ENCODE data around the gene FNIP2.

- TF ChIP-seq POLR2AphosphoS5 (IDR thresholded peaks at IDR 0.05; ENCODE audit: insufficient read depth in 1 of 2, low read depth in 1 of 2) (no peak), POLR2A (IDR thresholded peaks at IDR 0.05) (no peak)
- TF ChIP-seq, protein P1, sequence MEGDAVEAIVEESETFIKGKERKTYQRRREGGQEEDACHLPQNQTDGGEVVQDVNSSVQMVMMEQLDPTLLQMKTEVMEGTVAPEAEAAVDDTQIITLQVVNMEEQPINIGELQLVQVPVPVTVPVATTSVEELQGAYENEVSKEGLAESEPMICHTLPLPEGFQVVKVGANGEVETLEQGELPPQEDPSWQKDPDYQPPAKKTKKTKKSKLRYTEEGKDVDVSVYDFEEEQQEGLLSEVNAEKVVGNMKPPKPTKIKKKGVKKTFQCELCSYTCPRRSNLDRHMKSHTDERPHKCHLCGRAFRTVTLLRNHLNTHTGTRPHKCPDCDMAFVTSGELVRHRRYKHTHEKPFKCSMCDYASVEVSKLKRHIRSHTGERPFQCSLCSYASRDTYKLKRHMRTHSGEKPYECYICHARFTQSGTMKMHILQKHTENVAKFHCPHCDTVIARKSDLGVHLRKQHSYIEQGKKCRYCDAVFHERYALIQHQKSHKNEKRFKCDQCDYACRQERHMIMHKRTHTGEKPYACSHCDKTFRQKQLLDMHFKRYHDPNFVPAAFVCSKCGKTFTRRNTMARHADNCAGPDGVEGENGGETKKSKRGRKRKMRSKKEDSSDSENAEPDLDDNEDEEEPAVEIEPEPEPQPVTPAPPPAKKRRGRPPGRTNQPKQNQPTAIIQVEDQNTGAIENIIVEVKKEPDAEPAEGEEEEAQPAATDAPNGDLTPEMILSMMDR (IDR thresholded peaks at IDR 0.05): no peak
Measured at GRCh38 chr4:158793021-158793420, 24.2 kb downstream of the FNIP2 start.

All from vagina (tissue), 2 donors.